Hypothalamus (tissue), 51 donors: ENCODE data around the gene KBTBD8.

Experiments used
- DNase-seq, 51 donors: peaks; one replicate each; lab custom pipeline; 2025; lab: John Stamatoyannopoulos, UW

The KBTBD8 gene

DNA sequence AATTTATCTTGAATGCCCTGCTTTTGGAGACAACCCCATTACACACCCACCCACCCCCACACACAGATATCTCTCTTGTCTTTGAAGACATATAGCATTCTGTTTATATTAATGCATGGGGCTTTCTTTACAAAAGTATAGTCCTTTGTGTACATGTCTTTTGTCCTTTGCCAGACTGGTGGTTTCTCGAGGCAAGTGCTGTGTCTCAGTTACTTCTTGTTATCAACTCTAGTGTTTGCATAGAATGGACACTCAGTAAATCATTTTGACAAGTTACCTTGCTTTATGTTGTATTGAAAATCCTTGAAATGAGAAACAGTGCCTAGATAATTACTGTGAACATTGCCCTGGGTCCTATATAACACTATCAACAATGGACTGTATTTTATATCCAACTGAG is 33.9 kb downstream of the KBTBD8 start:
- DNase-seq, result no peak

DNA sequence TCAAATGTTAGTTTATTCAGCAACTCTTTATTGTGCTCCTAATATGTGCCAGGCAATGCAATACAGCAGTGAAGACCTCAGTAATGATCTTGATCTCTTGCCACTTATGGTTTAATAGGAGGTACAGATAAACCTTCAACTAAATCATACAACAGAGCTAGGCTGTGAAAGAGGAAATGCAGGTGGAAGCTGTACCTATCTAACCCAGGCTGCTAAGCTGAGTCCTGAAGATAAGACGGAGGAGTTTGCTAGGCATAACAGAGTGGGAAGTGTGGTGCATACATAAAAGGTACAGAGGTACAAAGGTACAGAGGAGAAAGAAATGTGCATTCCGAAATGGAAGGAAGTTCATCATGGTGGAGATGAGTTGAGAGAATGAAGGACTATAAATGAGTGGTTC is 35.0 kb downstream of the KBTBD8 start:
- DNase-seq, result no peak

DNA sequence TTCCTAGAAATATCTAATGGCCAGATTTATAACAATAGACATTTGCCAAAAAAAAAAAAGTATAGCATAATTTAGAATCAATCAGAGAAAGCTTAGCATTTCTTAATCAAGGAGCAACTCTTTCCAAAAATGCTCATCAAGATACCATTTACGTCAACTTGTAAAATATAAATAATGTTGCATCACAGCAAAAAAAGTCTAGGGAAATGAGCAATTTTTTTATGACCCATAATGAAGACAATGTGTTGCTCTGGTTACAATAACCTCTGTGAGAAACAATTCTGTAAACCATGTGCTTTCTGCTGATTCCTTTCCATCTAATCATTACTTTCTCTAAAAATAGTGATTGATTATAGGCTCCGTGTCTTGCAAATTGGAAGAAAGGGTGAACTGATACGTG is 36.3 kb downstream of the KBTBD8 start:
- DNase-seq, result no peak

DNA sequence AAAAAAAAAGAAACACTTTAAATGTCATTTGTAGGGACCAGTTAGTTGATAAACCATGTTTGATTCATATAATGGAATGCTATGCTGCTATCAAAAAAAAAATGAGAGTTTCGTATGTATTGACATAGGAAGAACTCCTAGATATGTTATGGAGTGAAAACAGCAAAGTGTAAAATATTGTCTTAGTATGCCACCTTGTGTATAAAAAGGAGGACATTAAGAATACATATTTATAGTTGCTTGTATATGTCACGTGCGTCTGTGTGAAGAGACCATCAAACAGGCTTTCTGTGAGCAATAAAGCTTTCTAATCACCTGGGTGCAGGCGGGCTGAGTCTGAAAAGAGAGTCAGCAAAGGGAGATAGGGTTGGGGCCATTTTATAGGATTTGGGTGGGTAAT is 39.5 kb downstream of the KBTBD8 start:
- DNase-seq, result no peak

DNA sequence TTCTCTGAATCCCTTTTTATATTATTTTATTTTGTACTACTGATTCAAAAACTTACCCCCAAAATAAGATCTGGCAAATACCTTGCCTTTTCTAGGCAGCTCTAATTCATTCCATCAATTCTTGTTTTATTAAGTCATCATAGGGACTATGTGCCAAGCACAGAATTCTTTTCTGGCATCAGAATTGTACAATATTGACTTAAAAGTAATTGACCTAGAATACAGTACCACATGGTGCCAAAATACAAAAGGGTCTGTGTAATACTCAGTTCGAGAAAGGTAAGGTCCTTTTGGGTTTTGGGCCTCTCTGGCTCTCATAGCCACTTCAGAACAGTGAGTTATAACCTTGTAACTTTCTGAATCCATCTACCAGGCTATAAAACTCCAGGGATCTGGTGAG is 46.2 kb downstream of the KBTBD8 start:
- no peak for DNase-seq

DNA sequence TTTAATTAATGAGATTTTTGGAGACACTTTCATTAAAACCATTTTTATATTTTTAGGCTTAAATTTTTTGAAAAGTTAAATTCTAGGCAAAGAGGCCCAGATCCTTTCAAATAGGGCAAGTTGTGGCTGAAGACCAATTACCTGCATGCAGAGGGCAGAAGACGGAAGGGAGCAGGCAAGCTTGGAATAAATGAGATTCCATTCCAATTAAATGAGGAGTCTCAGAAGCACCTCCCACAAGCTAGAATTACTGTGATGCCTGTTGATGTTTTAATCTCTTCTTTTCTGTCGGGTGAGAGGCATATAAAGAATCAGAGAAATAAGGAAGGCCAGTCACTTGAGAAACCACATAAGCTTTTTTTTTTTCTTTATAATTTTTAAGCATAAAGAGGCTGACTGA is 46.8 kb downstream of the KBTBD8 start:
- no peak for DNase-seq

DNA sequence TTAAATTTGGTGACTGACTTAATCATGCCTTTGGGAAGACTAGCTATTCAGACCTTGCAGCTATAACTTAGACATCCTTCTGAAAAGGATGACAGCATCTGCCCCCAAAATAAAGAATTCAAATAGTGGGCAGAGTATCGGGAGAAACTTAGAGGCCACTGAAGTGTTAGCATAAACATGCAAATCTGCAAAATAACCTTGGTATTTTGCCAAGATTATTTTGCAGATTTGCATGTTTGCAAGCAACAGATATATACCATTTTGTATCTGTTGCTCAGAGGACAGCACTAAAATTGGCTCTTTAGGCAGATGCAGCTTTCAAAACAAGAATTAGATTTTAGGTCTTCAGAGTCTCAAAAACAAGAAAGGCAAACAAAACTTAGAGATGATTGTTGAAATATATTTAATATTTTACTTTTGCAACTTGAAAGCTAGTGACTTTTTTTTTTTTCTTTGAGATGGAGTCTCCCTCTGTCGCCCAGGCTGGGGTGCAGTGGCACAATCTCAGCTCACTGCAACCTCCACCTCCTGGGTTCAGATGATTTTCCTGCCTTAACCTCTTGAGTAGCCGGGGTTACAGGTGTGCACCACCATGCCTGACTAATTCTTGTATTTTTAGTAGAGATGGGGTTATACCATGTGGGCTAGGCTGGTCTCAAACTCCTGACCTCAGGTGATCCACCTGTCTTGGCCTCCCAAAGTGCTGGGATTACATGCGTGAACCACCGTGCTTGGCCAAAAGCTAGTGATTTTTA is 47.8 kb downstream of the KBTBD8 start:
- no peak for DNase-seq

DNA sequence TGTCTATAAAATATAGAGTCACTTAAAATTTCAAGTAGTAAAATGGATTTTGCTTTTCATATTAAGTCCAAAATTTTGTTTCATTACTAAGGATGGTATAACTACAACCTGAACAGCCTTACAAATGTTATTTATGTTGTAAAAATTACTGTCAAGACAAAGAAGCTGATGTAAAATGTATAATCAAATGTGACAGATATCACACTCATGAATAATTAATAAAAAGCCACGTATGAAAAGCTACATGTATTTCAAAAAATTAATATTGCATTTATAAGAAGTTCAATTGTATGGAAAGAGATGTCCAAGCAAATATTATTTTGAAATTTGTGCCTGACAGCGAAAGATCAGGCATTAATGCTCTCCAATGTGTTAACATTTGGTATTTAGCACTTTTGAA is 48.9 kb downstream of the KBTBD8 start:
- DNase-seq, result no peak

DNA sequence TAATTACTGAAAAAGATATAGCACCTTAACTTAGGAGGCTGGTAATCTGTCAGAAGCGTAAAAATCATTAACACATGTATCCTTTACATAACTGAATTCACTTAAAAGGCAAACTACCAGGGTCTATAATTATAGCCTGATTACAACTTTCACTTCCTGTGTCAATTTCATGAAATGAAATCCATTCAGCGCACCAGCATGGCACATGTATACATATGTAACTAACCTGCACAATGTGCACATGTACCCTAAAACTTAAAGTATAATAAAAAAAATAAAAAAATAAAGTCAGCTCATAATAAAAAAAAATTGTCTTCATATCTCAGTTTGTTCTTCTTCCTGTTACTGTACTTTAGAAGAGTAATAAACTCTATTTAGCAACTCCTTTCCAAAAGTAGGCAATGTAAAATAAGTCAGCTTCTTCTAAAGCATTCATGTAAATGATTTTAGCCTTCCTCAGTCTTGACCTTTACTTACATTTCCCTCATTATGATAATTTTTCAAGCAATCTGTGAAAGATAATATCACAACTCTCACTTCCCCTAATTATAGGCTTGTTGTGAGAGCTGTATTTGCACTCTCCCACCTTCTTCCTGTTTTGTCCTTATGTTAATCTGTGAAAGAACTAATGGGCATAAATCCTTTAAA is 50.1 kb downstream of the KBTBD8 start:
- no peak for DNase-seq

DNA sequence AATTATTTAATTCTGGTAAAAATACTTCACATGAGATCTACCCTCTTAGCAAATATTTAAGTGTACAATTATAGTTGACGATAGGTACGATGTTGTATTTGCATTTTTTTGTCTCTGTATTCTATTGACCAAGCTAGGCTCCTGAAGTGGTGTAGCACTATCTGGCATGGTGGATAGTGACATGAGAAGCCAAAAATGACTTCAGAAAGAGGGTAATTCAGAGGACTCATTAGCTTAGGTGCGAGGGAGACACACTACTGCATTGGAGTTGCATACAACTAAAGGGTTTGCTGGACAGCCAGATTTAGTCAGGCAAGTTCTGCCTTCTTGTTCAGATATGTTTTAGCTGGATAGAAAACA is 50.6 kb downstream of the KBTBD8 start:
- DNase-seq, result no peak

DNA sequence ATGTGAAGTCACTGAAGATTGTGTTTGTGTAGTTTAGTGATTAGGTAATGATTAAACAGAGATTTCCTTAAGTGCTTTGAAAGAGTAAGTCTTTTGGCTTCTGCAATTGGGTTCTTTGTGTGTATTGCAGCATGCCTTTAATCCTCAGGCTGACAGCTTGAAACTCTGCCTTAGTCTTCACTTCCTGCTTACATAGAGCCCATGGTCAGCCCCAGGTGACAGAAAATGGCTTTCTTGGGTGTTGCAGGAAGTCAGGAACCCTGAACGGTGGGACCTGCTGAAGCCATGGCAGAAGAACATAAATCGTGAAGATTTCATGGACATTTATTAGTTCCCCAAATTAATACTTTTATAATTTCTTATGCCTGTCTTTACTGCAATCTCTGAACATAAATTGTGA is 61.3 kb downstream of the KBTBD8 start:
- no peak for DNase-seq
